Right atrium auricular region (tissue), 2 donors: Measurements from ENCODE around the gene PUM1. TPM values are rescaled to one million over a fixed set of nuclear protein-coding genes. Genes with fewer than 3 reads are reported as not detected.

Experiments used
- DNase-seq: peaks from one replicate; pipeline ENCODE4 v3.0.0-alpha.2; 2019; ENCODE audit warnings: low spot score
- H3K27ac ChIP-seq, 2 donors: fragments of 200-600 bp; sonication (generic); 1 replicate in 1 of 2; 2 replicates in 1 of 2; pipeline ENCODE4 v1.5.1; 2016 to 2019
- H3K27me3 ChIP-seq, 2 donors: fragments of 200-600 bp; sonication (generic); one replicate each; pipeline versions ENCODE4 v1.5.1 to v1.6.0; 2017 to 2019
- H3K36me3 ChIP-seq: fragments of 200-600 bp; sonication (generic); one replicate; pipeline ENCODE4 v1.5.1; 2016
- H3K4me1 ChIP-seq, 2 donors: fragments of 200-600 bp; sonication (generic); one replicate each; pipeline versions ENCODE4 v1.5.1 to v1.6.0; 2017 to 2019
- H3K4me3 ChIP-seq, 2 donors: fragments of 200-600 bp; sonication (generic); 1 replicate in 1 of 2; 2 replicates in 1 of 2; pipeline ENCODE4 v1.5.1; 2017 to 2019; ENCODE audit warnings: mild to moderate bottlenecking in 1 of 2, moderate library complexity in 1 of 2
- H3K9me3 ChIP-seq, 2 donors: fragments of 200-600 bp; sonication (generic); one replicate each; pipeline ENCODE4 v1.5.1; 2019
- total RNA-seq, 2 donors: library from RNA; depleted of rRNA; stranded (reverse); fragments of >200 nt; gene quantifications; one replicate each; pipeline ENCODE4 v1.1.0, GENCODE V29; 2016
- TF ChIP-seq, protein P1 (sequence below), 2 donors: fragments of 200-600 bp; sonication (generic); IDR thresholded peaks; one replicate each; pipeline ENCODE4 v1.5.1; 2019; ENCODE audit warnings: antibody characterized with exemption in 2 of 2

PUM1 gene
- total RNA-seq, 2 donors from 2014 or later: 51.2 to 68.8 TPM

DNA sequence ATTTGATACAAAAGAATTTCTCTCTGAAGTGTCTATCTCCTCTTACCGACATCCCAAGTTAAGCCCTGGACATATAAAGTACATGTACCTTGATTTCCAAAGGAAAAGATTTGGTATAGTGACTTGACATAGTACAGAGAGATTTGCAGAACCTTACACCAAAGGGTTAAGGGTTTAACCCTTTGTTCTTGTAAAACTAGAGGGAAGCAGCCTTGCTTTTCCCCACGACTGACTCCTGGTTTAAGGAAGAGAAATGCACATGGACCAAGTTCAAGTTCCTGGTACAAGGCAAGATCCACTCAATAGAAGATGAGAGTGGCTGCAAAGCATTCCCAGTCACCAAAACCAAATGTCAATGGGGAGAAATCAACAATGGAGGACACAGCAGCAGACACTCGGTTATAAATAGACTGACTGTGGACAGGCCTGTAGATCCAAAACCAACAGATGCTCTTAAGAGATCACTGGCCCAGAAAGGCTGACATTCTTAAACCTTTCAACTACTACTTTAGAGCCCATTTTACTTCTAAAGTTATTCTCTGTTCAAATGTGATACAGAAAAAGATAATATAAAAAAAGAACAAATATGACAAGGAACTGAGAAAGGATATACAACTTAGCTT, 69.4 kb downstream of the PUM1 start:
- Histone ChIP-seq H3K4me1 (peaks cover 0 to 11% of the 10 kb centered on the region in 2 donors), H3K4me3 (no peak overlapping the region), H3K27me3 (no peaks in the 10 kb centered on the region), H3K9me3 (no peaks in the 10 kb centered on the region), H3K27ac (no peak overlapping the region), H3K36me3 (peaks cover 9% of the 10 kb centered on the region)
- TF ChIP-seq, protein P1, sequence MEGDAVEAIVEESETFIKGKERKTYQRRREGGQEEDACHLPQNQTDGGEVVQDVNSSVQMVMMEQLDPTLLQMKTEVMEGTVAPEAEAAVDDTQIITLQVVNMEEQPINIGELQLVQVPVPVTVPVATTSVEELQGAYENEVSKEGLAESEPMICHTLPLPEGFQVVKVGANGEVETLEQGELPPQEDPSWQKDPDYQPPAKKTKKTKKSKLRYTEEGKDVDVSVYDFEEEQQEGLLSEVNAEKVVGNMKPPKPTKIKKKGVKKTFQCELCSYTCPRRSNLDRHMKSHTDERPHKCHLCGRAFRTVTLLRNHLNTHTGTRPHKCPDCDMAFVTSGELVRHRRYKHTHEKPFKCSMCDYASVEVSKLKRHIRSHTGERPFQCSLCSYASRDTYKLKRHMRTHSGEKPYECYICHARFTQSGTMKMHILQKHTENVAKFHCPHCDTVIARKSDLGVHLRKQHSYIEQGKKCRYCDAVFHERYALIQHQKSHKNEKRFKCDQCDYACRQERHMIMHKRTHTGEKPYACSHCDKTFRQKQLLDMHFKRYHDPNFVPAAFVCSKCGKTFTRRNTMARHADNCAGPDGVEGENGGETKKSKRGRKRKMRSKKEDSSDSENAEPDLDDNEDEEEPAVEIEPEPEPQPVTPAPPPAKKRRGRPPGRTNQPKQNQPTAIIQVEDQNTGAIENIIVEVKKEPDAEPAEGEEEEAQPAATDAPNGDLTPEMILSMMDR (IDR thresholded peaks at IDR 0.05): no peak
- no peak for DNase-seq

DNA sequence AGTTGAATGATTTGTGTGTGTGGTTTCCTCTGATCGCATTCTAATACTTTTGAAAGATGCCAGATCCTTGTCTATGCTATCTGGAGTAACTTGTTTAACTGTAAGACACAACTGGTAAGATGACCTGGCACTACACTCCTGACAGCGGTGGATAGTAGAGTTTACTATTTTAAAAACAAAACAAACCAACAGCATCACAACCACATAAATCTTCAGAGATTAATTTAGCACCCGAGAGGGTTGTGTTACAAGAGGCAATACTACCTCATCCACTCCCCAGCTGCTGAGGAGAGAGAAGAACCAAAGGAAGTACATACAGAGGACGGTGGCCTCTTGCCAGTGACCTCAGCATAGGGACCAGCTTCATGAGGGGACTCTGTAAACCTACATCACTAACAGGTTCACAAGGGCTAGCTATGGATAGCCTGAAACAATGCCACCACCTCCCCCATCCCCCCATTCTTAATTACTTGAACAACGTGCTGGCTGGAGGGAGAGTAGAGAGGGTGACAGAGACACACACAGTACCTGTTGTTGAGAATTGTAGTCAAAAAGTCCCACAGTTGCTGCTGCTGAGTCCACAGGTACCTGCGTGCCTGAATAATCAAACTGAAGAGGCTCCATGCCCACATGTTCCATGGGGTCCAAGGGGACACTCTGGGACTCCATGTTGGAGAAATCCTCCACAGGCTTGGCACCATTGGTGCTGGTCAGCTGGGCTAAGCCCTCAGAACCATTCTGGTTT, 73.5 kb downstream of the PUM1 start:
- Histone ChIP-seq H3K27me3 (no peaks in the 10 kb centered on the region), H3K4me1 (peaks cover 0 to 27% of the 10 kb centered on the region in 2 donors), H3K4me3 (no peak overlapping the region), H3K9me3 (no peaks in the 10 kb centered on the region), H3K36me3 (peaks cover 9% of the 10 kb centered on the region), H3K27ac (no peak overlapping the region)
- no peak for DNase-seq
- TF ChIP-seq, protein P1 (IDR thresholded peaks at IDR 0.05): no peak

DNA sequence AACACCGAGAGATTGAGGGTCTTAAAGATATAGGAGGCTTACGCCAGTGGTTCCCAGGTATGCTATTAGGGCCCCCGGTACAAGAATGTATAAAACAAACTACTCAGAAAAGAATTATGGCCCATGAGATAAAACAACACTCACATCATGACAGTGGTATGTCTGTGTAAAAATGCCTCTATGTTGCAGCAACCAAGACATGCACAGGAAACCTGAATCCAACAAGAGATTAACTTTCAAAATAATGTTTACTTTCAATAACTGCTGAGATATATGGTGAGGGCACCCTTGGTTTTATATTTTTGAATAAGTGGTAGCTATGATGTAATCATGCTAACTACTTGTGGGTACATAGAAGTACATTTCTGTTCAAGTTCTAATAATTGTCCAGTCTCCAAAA, 74.9 kb downstream of the PUM1 start:
- peaks cover 0 to 23% of the 10 kb centered on the region in 2 donors for H3K4me1 ChIP-seq
- H3K36me3 ChIP-seq: peaks cover 9% of the 10 kb centered on the region
- TF ChIP-seq, protein P1 (IDR thresholded peaks at IDR 0.05): no peak

DNA sequence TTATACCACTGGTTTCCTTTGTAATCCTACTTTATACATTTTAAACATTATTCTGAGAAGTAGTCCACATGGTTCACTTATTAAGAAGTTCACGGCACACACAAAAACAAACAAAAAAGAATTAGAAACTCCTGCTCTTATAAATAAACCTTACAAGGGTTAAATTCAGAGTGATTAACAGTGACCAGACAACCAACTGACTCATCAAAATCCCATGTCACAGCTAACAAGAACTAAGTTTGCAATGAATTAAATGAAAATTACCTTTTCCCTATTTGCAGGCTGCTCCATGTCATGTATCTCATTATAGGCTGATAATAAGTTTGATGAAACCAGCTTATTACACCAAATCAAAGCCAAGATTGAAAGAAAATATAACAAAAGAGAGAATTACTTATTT, 77.5 kb downstream of the PUM1 start:
- H3K27me3 ChIP-seq: no peaks in the 10 kb centered on the region
- H3K36me3 ChIP-seq: peaks cover 9% of the 10 kb centered on the region
- no peak overlapping the region for H3K4me3 ChIP-seq
- H3K27ac ChIP-seq: no peak overlapping the region
- peaks cover 0 to 41% of the 10 kb centered on the region in 2 donors for H3K4me1 ChIP-seq
- no peak for DNase-seq
- H3K9me3 ChIP-seq: no peaks in the 10 kb centered on the region
- TF ChIP-seq, protein P1 (IDR thresholded peaks at IDR 0.05): no peak

More for the DNA sequence above, 74.9 kb downstream of the PUM1 start:
- no peak for DNase-seq
- Histone ChIP-seq H3K9me3 (no peaks in the 10 kb centered on the region), H3K27me3 (no peaks in the 10 kb centered on the region), H3K27ac (no peak overlapping the region), H3K4me3 (no peak overlapping the region)

DNA sequence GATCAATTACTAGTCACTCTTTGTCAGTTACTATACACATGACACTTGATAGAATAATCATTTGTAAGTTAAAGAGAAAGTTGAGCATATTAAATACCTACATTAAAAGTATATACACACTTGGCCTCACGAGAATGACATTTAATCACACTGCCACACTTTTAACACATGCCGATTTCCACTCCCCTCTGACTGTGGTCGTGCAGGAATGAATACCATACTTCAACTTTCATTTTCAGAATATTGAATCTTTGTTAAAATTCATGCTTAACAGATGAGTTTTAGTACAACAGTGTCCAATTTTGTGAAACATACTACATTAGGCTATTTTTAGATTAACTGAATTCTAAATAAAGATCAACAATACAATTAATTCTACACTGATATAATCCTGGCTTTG, 78.8 kb downstream of the PUM1 start:
- H3K27me3 ChIP-seq: no peaks in the 10 kb centered on the region
- H3K27ac ChIP-seq: no peak overlapping the region
- peaks cover 0 to 43% of the 10 kb centered on the region in 2 donors for H3K4me1 ChIP-seq
- no peak for DNase-seq
- no peak overlapping the region for H3K4me3 ChIP-seq
- peaks cover 2% of the 10 kb centered on the region for H3K36me3 ChIP-seq
- H3K9me3 ChIP-seq: no peaks in the 10 kb centered on the region
- TF ChIP-seq, protein P1 (IDR thresholded peaks at IDR 0.05): no peak
